Osteocyte (in vitro differentiated cells): ENCODE data around the gene OSCP1. TPM values are rescaled to one million over a fixed set of nuclear protein-coding genes. Genes with fewer than 3 reads are reported as not detected.

Source experiments
- DNase-seq: peaks from one replicate; pipeline ENCODE4 v3.0.0; 2021; ENCODE audit warnings: mixed read lengths; ENCODE audit not compliant: unreplicated experiment; ENCODE audit errors: extremely low spot score
- H3K27ac Mint-ChIP-seq: one replicate; pipeline ENCODE4 v1.8.0; 2021; ENCODE audit warnings: mild to moderate bottlenecking, mixed read lengths; ENCODE audit not compliant: unreplicated experiment
- H3K27me3 Mint-ChIP-seq: one replicate; pipeline ENCODE4 v1.8.0; 2021; ENCODE audit warnings: mixed read lengths; ENCODE audit not compliant: unreplicated experiment
- H3K36me3 Mint-ChIP-seq: one replicate; pipeline ENCODE4 v1.8.0; 2021; ENCODE audit warnings: mixed read lengths; ENCODE audit not compliant: unreplicated experiment
- H3K4me1 Mint-ChIP-seq: one replicate; pipeline ENCODE4 v1.8.0; 2021; ENCODE audit warnings: mixed read lengths; ENCODE audit not compliant: unreplicated experiment
- H3K4me3 Mint-ChIP-seq: one replicate; pipeline ENCODE4 v1.8.0; 2021; ENCODE audit warnings: mild to moderate bottlenecking, moderate library complexity, mixed read lengths; ENCODE audit not compliant: unreplicated experiment
- H3K9me3 Mint-ChIP-seq: one replicate; pipeline ENCODE4 v1.8.0; 2021; ENCODE audit warnings: mixed read lengths; ENCODE audit not compliant: unreplicated experiment
- total RNA-seq: library from RNA; stranded (reverse); gene quantifications from 2 replicates; pipeline ENCODE4 v1.2.1, GENCODE V29; 2021
- TF ChIP-seq, protein P1 (sequence below): fragments of 200-600 bp; sonication (generic); IDR thresholded peaks from 2 replicates; pipeline ENCODE4 v1.5.0; 2021; ENCODE audit warnings: antibody characterized with exemption, mild to moderate bottlenecking, moderate library complexity

OSCP1 gene
- total RNA-seq, 1 donor from 2014 or later = 5.0 TPM

DNA sequence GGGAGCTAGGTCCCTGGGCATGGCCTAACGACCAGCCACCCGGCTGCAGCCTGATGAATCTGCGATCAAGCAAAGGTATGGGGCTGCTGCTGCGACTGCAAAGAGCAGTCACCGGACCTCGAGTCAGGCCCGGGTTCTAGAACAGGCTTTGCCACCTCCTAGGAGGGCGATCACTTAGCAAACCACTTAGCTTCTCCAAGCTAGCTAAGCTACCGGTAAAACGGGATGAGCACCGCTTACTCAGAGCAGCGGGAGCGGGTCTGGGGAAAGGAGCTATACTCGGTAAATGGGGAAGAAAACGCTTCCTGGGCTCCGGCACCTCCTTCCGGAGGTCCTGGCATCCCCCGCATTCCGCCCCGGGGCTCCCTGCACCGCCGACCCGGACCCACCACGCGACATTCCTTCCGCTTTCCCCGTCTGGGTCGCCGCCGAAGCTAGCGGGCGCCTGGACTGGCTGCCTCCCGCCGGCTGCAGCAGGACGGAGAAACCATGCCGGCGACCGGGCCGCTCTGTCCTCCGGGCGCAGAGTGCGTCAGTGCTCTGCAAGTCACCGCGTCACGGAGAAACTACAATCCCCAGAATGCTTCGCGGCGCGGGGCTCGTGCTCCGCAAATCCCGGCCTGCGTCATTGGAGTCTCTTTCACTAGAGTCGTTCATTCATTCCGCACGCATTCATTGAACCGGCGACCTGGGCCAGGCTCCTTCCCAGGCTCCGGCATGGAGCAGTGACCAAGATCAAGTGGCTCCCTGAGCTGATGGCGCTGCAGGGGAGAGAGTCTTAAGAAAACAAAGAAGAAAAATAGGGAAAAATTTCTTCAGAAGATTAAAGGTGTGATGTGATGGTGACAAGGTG is 52.6 kb downstream of the OSCP1 start, which contains the start of gene LSM10:
LSM10 (minus strand) TSS at position 531 of the 853 bp plus-strand sequence. CDS start 3,779 bp downstream, outside the sequence.
- peaks cover 6% of the 10 kb centered on the region for H3K36me3 Mint-ChIP-seq
- peak within 1 kb of the TSS; percentile 98 for H3K4me3 Mint-ChIP-seq
- no peaks in the 10 kb centered on the region for H3K9me3 Mint-ChIP-seq
- H3K4me1 Mint-ChIP-seq = peaks cover 38% of the 10 kb centered on the region
- TF ChIP-seq, protein P1, sequence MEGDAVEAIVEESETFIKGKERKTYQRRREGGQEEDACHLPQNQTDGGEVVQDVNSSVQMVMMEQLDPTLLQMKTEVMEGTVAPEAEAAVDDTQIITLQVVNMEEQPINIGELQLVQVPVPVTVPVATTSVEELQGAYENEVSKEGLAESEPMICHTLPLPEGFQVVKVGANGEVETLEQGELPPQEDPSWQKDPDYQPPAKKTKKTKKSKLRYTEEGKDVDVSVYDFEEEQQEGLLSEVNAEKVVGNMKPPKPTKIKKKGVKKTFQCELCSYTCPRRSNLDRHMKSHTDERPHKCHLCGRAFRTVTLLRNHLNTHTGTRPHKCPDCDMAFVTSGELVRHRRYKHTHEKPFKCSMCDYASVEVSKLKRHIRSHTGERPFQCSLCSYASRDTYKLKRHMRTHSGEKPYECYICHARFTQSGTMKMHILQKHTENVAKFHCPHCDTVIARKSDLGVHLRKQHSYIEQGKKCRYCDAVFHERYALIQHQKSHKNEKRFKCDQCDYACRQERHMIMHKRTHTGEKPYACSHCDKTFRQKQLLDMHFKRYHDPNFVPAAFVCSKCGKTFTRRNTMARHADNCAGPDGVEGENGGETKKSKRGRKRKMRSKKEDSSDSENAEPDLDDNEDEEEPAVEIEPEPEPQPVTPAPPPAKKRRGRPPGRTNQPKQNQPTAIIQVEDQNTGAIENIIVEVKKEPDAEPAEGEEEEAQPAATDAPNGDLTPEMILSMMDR = no peak
- peak; percentile 96 for DNase-seq
- H3K27ac Mint-ChIP-seq = peak within 1 kb of the TSS; percentile 95
- H3K27me3 Mint-ChIP-seq = no peaks in the 10 kb centered on the region

DNA sequence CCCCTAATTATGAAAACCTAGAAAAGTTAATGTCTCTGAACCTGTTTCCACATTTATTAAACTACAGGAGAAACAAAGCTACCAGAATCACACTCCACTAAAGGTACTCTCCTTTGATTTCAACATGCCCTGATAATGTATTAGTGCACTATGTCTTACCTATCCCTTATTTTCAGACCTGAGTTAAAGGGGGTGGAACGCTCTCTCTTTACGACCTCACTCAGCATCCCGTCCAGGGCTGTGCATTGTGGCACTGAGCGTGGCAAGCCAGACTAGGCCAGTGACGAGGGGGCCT is 53.2 kb downstream of the OSCP1 start:
- no peak for DNase-seq
- Mint-ChIP-seq H3K27ac (peak overlapping the region; percentile 95), H3K9me3 (no peaks in the 10 kb centered on the region), H3K36me3 (peaks cover 9% of the 10 kb centered on the region), H3K4me1 (peaks cover 32% of the 10 kb centered on the region), H3K27me3 (no peaks in the 10 kb centered on the region), H3K4me3 (peak overlapping the region; percentile 98)
- TF ChIP-seq, protein P1 = no peak

DNA sequence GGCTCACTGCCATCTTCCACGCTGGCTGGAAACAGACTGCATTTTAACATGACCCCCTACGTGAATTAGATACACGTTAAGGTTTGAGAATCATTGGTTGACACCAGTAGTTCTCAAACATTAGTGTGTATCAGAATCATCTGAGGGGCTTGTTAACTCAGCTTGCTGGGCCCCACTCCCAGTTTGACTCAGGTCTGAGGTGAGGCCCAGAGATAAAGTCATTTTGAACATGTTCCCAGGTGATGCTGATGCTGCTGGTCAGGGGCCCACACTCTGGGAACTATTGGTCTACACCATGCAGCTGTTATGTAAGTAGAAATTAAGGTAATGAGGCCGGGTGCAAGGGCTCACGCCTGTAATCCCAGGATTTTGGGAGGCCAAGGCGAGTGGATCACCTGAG is 53.9 kb downstream of the OSCP1 start:
- H3K9me3 Mint-ChIP-seq = no peaks in the 10 kb centered on the region
- H3K36me3 Mint-ChIP-seq = peaks cover 14% of the 10 kb centered on the region
- peak overlapping the region; percentile 95 for H3K27ac Mint-ChIP-seq
- H3K4me1 Mint-ChIP-seq = peaks cover 27% of the 10 kb centered on the region
- DNase-seq = no peak
- TF ChIP-seq, protein P1 = no peak
- peak overlapping the region; percentile 98 for H3K4me3 Mint-ChIP-seq
- H3K27me3 Mint-ChIP-seq = no peaks in the 10 kb centered on the region

DNA sequence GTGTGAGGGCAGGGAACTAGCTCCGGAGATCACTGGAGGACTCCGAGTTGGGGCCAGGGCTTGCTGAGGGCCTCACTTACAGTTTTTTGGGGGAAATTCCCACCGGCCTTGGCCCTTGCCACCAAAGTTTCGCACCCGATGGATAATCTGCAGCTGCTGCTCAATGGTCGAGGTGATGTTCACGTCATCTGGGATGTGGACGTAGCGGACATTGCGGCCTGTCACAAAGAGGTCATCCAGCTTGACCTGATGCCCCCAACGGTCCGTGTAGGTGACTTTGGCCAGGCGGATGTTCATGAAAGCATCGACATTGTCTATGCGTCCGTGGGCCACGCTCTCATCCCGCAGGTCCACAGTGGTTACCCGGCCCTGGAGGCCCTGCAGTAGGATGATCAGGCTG is 56.6 kb downstream of the OSCP1 start:
- Mint-ChIP-seq H3K4me3 (no peak overlapping the region), H3K36me3 (peaks cover 19% of the 10 kb centered on the region), H3K27ac (no peak overlapping the region), H3K9me3 (no peaks in the 10 kb centered on the region), H3K4me1 (peaks cover 22% of the 10 kb centered on the region), H3K27me3 (no peaks in the 10 kb centered on the region)
- DNase-seq = no peak
- TF ChIP-seq, protein P1 = no peak

DNA sequence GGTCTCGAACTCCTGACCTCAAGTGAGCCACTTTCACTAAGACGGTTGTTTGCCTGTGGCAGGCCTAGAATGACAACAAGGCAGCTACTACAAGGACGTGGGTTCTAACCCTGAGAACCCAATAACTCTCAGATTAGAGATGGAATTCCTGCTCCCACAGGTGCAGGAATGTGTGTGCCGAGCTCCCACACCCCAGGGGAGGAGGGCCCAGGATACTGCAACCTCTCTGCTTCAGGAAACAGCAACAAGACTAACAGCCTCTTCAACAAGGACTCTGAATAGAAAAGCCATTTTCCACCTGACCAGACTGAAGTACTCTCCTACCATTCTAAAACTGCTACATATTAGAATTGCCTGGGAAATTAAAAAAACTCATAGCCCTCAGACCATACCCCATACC is 57.4 kb downstream of the OSCP1 start:
- DNase-seq = no peak
- H3K27ac Mint-ChIP-seq = no peak overlapping the region
- H3K9me3 Mint-ChIP-seq = no peaks in the 10 kb centered on the region
- H3K4me3 Mint-ChIP-seq = no peak overlapping the region
- peaks cover 20% of the 10 kb centered on the region for H3K4me1 Mint-ChIP-seq
- H3K27me3 Mint-ChIP-seq = no peaks in the 10 kb centered on the region
- TF ChIP-seq, protein P1 = no peak
- H3K36me3 Mint-ChIP-seq = peaks cover 19% of the 10 kb centered on the region
